GM23338 (cell line): ENCODE data around the gene RTN4RL1. TPM values are rescaled to one million over a fixed set of nuclear protein-coding genes. Genes with fewer than 3 reads are reported as not detected.

Source experiments
- ATAC-seq: fragments of 200-7000 bp; cut with Tn5 transposase; 3 replicates; pipeline ENCODE4 v1.9.1; 2020
- DNase-seq: peaks from one replicate; pipeline ENCODE4 v3.0.0-alpha.2; 2015; ENCODE audit warnings: low spot score
- H2AFZ ChIP-seq: fragments of 200-600 bp; sonication (generic); 2 replicates; pipeline ENCODE4 v1.8.0; 2016; ENCODE audit warnings: antibody characterized with exemption, mild to moderate bottlenecking, moderate library complexity
- H3F3A ChIP-seq: fragments of 200-600 bp; sonication (generic); replicated peaks from 2 replicates; pipeline ENCODE4 v1.8.0; 2017; ENCODE audit warnings: antibody characterized with exemption, mixed run types, low read depth
- H3K27ac ChIP-seq: fragments of 200-600 bp; sonication (generic); 2 replicates; pipeline ENCODE4 v1.6.1; 2016; ENCODE audit warnings: low read depth
- H3K27me3 ChIP-seq: fragments of 200-600 bp; sonication (generic); 2 replicates; pipeline ENCODE4 v1.8.0; 2016; ENCODE audit warnings: mild to moderate bottlenecking, mixed run types, moderate library complexity; ENCODE audit not compliant: insufficient read depth
- H3K36me3 ChIP-seq: fragments of 200-600 bp; sonication (generic); 2 replicates; pipeline ENCODE4 v1.8.0; 2016; ENCODE audit warnings: mild to moderate bottlenecking; ENCODE audit not compliant: insufficient read depth
- H3K4me1 ChIP-seq: fragments of 200-600 bp; sonication (generic); 2 replicates; pipeline ENCODE4 v1.8.0; 2016; ENCODE audit warnings: mild to moderate bottlenecking, moderate library complexity; ENCODE audit not compliant: insufficient read depth
- H3K4me2 ChIP-seq: fragments of 200-600 bp; sonication (generic); 2 replicates; pipeline ENCODE4 v1.7.1; 2017; ENCODE audit warnings: mixed run types
- H3K4me3 ChIP-seq: fragments of 200-600 bp; sonication (generic); 2 replicates; pipeline ENCODE4 v1.6.1; 2016; ENCODE audit warnings: mixed run types
- H3K79me2 ChIP-seq: fragments of 200-600 bp; sonication (generic); replicated peaks from 2 replicates; pipeline ENCODE4 v1.8.0; 2017; ENCODE audit warnings: mild to moderate bottlenecking; ENCODE audit not compliant: insufficient read depth
- H3K9me2 ChIP-seq: fragments of 200-600 bp; sonication (generic); 2 replicates; pipeline ENCODE4 v1.8.0; 2017; ENCODE audit not compliant: insufficient read depth
- H4K20me1 ChIP-seq: fragments of 200-600 bp; sonication (generic); replicated peaks from 2 replicates; pipeline ENCODE4 v1.8.0; 2017; ENCODE audit warnings: mild to moderate bottlenecking; ENCODE audit not compliant: insufficient read depth
- H3K27ac Mint-ChIP-seq: 2 replicates; pipeline ENCODE4 v1.8.0; 2020; ENCODE audit warnings: inconsistent platforms, mild to moderate bottlenecking, moderate library complexity, mixed read lengths
- H3K27me3 Mint-ChIP-seq: 3 replicates; pipeline ENCODE4 v1.8.0; 2022; ENCODE audit warnings: low read depth, mild to moderate bottlenecking, moderate library complexity, mixed read lengths, inconsistent platforms; ENCODE audit not compliant: insufficient read depth, poor library complexity
- H3K36me3 Mint-ChIP-seq: 3 replicates; pipeline ENCODE4 v1.8.0; 2021; ENCODE audit warnings: low read depth, mild to moderate bottlenecking, inconsistent platforms, moderate library complexity, mixed read lengths
- H3K4me1 Mint-ChIP-seq: 3 replicates; pipeline ENCODE4 v1.8.0; 2020; ENCODE audit warnings: mild to moderate bottlenecking, inconsistent platforms, mixed read lengths
- H3K4me3 Mint-ChIP-seq: 3 replicates; pipeline ENCODE4 v1.8.0; 2021; ENCODE audit warnings: moderate library complexity, mild to moderate bottlenecking, inconsistent platforms, mixed read lengths
- H3K9me3 Mint-ChIP-seq: 3 replicates; pipeline ENCODE4 v1.8.0; 2020; ENCODE audit warnings: moderate library complexity, mild to moderate bottlenecking, inconsistent platforms, mixed read lengths
- EZH2 ChIP-seq: fragments of 200-600 bp; sonication (generic); IDR thresholded peaks from one replicate; pipeline ENCODE4 v1.8.0; 2017; ENCODE audit warnings: antibody characterized with exemption, mild to moderate bottlenecking, low read depth; ENCODE audit not compliant: unreplicated experiment
- EZH2phosphoT487 ChIP-seq: fragments of 200-600 bp; sonication (generic); IDR thresholded peaks from one replicate; pipeline ENCODE4 v1.8.1; 2018; ENCODE audit warnings: antibody characterized with exemption; ENCODE audit not compliant: unreplicated experiment
- JUNB ChIP-seq: IDR thresholded peaks from one replicate; pipeline ENCODE4 v1.6.1; 2016; ENCODE audit warnings: antibody characterized with exemption; ENCODE audit not compliant: unreplicated experiment
- STAT1 ChIP-seq: IDR thresholded peaks from one replicate; pipeline ENCODE4 v1.6.1; 2016; ENCODE audit warnings: antibody characterized with exemption; ENCODE audit not compliant: unreplicated experiment
- ZNF462 ChIP-seq: fragments of 250-450 bp; sonication (Bioruptor Pico); IDR thresholded peaks from 2 replicates; pipeline ENCODE4 v1.5.0; 2020; ENCODE audit warnings: mild to moderate bottlenecking, moderate library complexity
- polyA plus RNA-seq: library from polyadenylated mRNA; unstranded; fragments of >200 nt; fragmentation: Nextera tagmentation; extraction: Ambion mirVana; gene quantifications from 2 replicates; pipeline ENCODE4 v1.2.1, GENCODE V29; 2016
- total RNA-seq: library from RNA; depleted of rRNA; stranded (reverse); fragments of >200 nt; shearing (Covaris generic); gene quantifications from 2 replicates; pipeline ENCODE4 v1.2.3, GENCODE V29; 2014
- TF ChIP-seq, protein P1 (sequence below): IDR thresholded peaks from one replicate; pipeline ENCODE4 v1.6.1; 2018; ENCODE audit warnings: antibody characterized with exemption; ENCODE audit not compliant: unreplicated experiment
- TF ChIP-seq, protein P2 (sequence below): IDR thresholded peaks from 2 replicates; pipeline ENCODE4 v1.6.1; 2016; ENCODE audit warnings: antibody characterized with exemption

Gene RTN4RL1
- total and polyA plus RNA-seq, 2 experiments from 2014 or later, result 0.17 TPM; not detected in 1

GRCh38 chr17:2041561-2042389 is 16.6 kb upstream of the RTN4RL1 start, which contains the start of gene OVCA2 (continued):
- TF ChIP-seq, protein P1, sequence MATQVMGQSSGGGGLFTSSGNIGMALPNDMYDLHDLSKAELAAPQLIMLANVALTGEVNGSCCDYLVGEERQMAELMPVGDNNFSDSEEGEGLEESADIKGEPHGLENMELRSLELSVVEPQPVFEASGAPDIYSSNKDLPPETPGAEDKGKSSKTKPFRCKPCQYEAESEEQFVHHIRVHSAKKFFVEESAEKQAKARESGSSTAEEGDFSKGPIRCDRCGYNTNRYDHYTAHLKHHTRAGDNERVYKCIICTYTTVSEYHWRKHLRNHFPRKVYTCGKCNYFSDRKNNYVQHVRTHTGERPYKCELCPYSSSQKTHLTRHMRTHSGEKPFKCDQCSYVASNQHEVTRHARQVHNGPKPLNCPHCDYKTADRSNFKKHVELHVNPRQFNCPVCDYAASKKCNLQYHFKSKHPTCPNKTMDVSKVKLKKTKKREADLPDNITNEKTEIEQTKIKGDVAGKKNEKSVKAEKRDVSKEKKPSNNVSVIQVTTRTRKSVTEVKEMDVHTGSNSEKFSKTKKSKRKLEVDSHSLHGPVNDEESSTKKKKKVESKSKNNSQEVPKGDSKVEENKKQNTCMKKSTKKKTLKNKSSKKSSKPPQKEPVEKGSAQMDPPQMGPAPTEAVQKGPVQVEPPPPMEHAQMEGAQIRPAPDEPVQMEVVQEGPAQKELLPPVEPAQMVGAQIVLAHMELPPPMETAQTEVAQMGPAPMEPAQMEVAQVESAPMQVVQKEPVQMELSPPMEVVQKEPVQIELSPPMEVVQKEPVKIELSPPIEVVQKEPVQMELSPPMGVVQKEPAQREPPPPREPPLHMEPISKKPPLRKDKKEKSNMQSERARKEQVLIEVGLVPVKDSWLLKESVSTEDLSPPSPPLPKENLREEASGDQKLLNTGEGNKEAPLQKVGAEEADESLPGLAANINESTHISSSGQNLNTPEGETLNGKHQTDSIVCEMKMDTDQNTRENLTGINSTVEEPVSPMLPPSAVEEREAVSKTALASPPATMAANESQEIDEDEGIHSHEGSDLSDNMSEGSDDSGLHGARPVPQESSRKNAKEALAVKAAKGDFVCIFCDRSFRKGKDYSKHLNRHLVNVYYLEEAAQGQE, result peak; percentile 13
- no peak for TF ChIP-seq JUNB
- TF ChIP-seq, protein P2, sequence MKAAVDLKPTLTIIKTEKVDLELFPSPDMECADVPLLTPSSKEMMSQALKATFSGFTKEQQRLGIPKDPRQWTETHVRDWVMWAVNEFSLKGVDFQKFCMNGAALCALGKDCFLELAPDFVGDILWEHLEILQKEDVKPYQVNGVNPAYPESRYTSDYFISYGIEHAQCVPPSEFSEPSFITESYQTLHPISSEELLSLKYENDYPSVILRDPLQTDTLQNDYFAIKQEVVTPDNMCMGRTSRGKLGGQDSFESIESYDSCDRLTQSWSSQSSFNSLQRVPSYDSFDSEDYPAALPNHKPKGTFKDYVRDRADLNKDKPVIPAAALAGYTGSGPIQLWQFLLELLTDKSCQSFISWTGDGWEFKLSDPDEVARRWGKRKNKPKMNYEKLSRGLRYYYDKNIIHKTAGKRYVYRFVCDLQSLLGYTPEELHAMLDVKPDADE, result peak; percentile 91
- no peak for TF ChIP-seq STAT1
- no peak for TF ChIP-seq EZH2phosphoT487

- ATAC-seq (no peak; the same call in 1 of the 3 replicates), DNase-seq (no peak)
- Histone ChIP-seq H3K4me1 (peaks cover 7% of the 10 kb centered on the region), H2AFZ (0 out of 2 replicates have a peak overlapping the region, but pooled peaks have one; percentile 59), H3K27me3 (peaks cover 11% of the 10 kb centered on the region; the same call in 1 of the 2 replicates), H3K27ac (no peak overlapping the region), H4K20me1 (no peaks in the 10 kb centered on the region; the same call in 1 of the 2 replicates), H3K79me2 (no peaks in the 10 kb centered on the region), H3K4me3 (peak overlapping the region; percentile 87), H3K4me2 (peak overlapping the region; percentile 96), H3F3A (peaks cover 10% of the 10 kb centered on the region; the same call in 1 of the 2 replicates), H3K36me3 (peaks cover 7% of the 10 kb centered on the region; the same call in 1 of the 2 replicates), H3K9me2 (no peaks in the 10 kb centered on the region)
- H3K4me1 Mint-ChIP-seq, result peaks cover 5% of the 10 kb centered on the region; the same call in 2 of the 3 replicates
- peak overlapping the region; percentile 97 for H3K4me3 Mint-ChIP-seq
- TF ChIP-seq ZNF462 (no peak), EZH2 (no peak)
- peaks cover 28% of the 10 kb centered on the region for H3K27me3 Mint-ChIP-seq
- peaks cover 16% of the 10 kb centered on the region for H3K36me3 Mint-ChIP-seq
- H3K9me3 Mint-ChIP-seq, result no peaks in the 10 kb centered on the region
- H3K27ac Mint-ChIP-seq, result no peak overlapping the region
These were observed 15.9 kb upstream of the RTN4RL1 start for GRCh38 chr17:2040942-2041560.
